Right ventricle myocardium superior (tissue), 1 donor: Measurements from ENCODE around the gene UAP1L1. TPM values are rescaled to one million over a fixed set of nuclear protein-coding genes. Genes with fewer than 3 reads are reported as not detected.
"Not testable (repeated sequence)": the region's sequence is repeated elsewhere in the genome, so short reads cannot be mapped to it uniquely, and the experiment has no call there.

Experiments used
- ATAC-seq: fragments of 200-7000 bp; cut with Tn5 transposase; one replicate; pipeline ENCODE4 v1.9.1; 2020; ENCODE audit warnings: mild to moderate bottlenecking; ENCODE audit not compliant: poor library complexity
- DNase-seq: peaks from one replicate; pipeline ENCODE4 v3.0.0-alpha.2; 2020
- intact Hi-C: fragments of 100-400 bp; cut with DNase I; formaldehyde crosslinking; loops from one replicate; pipeline ENCODE4 v1.11.2; 2022
- total RNA-seq: library from RNA; stranded (reverse); fragmentation: NEBNext Ultra II Directional; extraction: Animal tissue kit (Norgen Biotek cat#: 25700); gene quantifications from one replicate; pipeline ENCODE4 v1.2.1, GENCODE V29; 2021
- donor health status: DM: no; HTN: yes; CAD: no; lungs with severe emphysema.

Gene UAP1L1
- total RNA-seq, 1 donor from 2014 or later, result 11.3 TPM

GRCh38 chr9:137053944-137054931, 23.1 kb upstream of the UAP1L1 start, which contains the start of gene ENTPD2:
Gene ENTPD2, minus strand, starts transcription at chr9:137054061. Its CDS starts 64 bp downstream, at chr9:137053997.
- DNase-seq (peak; percentile 40), ATAC-seq (no peak)
- intact Hi-C loops, result no loop called here

- ATAC-seq, result peak; percentile 15
- peak; percentile 52 for DNase-seq
- intact Hi-C loops, result no loop called here
Observed at GRCh38 chr9:137054932-137055384, 22.4 kb upstream of the UAP1L1 start.

GRCh38 chr9:137055385-137056364, 21.6 kb upstream of the UAP1L1 start:
- peak; percentile 97 for DNase-seq
- ATAC-seq, result peak; percentile 94
- intact Hi-C loops, result no loop called here

GRCh38 chr9:137056739-137057415, 20.4 kb upstream of the UAP1L1 start:
- ATAC-seq, result no peak
- no peak for DNase-seq
- intact Hi-C loops, result no loop called here

- no peak for ATAC-seq
- intact Hi-C loops, result no loop called here
- DNase-seq, result no peak
Observed at GRCh38 chr9:137057545-137057944, 19.8 kb upstream of the UAP1L1 start.

- DNase-seq, result no peak
- intact Hi-C loops, result no loop called here
- no peak for ATAC-seq
Observed at GRCh38 chr9:137058521-137059234, 18.6 kb upstream of the UAP1L1 start.

- intact Hi-C loops, result no loop called here
- ATAC-seq (no peak), DNase-seq (no peak)
Observed at GRCh38 chr9:137062384-137062783, 14.9 kb upstream of the UAP1L1 start.

GRCh38 chr9:137062798-137063197, 14.5 kb upstream of the UAP1L1 start:
- ATAC-seq, intact Hi-C loops, DNase-seq: not testable (repeated sequence)

GRCh38 chr9:137063311-137064026, 13.8 kb upstream of the UAP1L1 start:
- ATAC-seq (no peak), DNase-seq (no peak)
- intact Hi-C loops, result no loop called here

- ATAC-seq (peak; percentile 85), DNase-seq (peak; percentile 88)
- intact Hi-C loops, result no loop called here
Observed at GRCh38 chr9:137064027-137064879, 13.1 kb upstream of the UAP1L1 start.

- ATAC-seq (no peak), DNase-seq (no peak)
- intact Hi-C loops, result no loop called here
Observed at GRCh38 chr9:137064880-137065164, 12.5 kb upstream of the UAP1L1 start.

- ATAC-seq, result no peak
- no peak for DNase-seq
- intact Hi-C loops, result no loop called here
Observed at GRCh38 chr9:137065336-137065967, 11.9 kb upstream of the UAP1L1 start.

- ATAC-seq (no peak), DNase-seq (no peak)
- intact Hi-C loops, result no loop called here
Observed at GRCh38 chr9:137066096-137066861, 11.0 kb upstream of the UAP1L1 start.

GRCh38 chr9:137067860-137068538, 9.3 kb upstream of the UAP1L1 start:
- ATAC-seq (peak; percentile 48), DNase-seq (peak; percentile 85)
- intact Hi-C loops, result no loop called here
